Loucy (cell line): Measurements from ENCODE around the gene CDH24.

Experiments used
- CTCF ChIP-seq: fragments of 200-600 bp; sonication (generic); conservative IDR thresholded peaks from 2 replicates; pipeline ENCODE4 v1.5.1; 2014; ENCODE audit warnings: mild to moderate bottlenecking, antibody characterized with exemption, low read length
- EZH2phosphoT487 ChIP-seq: fragments of 200-600 bp; IDR thresholded peaks from 2 replicates; pipeline ENCODE4 v1.6.1; 2018; ENCODE audit warnings: antibody characterized with exemption, mild to moderate bottlenecking, moderate library complexity, borderline replicate concordance

GRCh38 chr14:23067847-23068788 is 10.8 kb upstream of the CDH24 start:
- TF ChIP-seq CTCF (no peak), EZH2phosphoT487 (no peak)
